Stimulated activated CD8-positive, alpha-beta memory T cell treated with anti-CD3 and anti-CD28 coated beads, Interleukin-2, amount 100 ng/mL, for 48 hours (primary cell): ENCODE measurements around the gene SH3PXD2B.
A peak's percentile ranks its signal among the peaks of the same experiment; 100 is the strongest.
"Not testable (repeated sequence)": the region's sequence is repeated elsewhere in the genome, so short reads cannot be mapped to it uniquely, and the experiment has no call there.

Source experiments
- DNase-seq, 2 donors: peaks; one replicate each; pipeline ENCODE4 v3.0.0-alpha.2; 2020; ENCODE audit warnings: low read depth in 2 of 2

Gene SH3PXD2B

DNA sequence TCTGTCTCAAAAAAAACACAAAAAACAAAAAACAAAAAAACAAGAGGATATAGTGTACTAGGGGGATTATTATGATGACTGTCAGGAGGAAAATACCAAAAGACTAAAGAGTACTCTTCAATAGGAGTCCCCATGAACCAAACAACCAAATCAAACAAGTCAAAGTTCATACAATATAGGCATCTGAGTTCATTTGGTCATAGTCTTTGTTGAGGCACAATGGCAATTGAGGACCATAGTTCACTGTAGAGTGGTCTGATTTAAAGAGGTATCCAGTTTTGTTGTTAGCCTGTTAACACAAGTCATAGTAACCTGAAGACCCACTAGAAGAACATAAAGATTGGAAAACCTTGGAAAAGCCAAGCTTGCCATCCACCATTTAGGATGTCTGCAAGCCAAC is 159.5 kb downstream of the SH3PXD2B start:
- DNase-seq: no peak

DNA sequence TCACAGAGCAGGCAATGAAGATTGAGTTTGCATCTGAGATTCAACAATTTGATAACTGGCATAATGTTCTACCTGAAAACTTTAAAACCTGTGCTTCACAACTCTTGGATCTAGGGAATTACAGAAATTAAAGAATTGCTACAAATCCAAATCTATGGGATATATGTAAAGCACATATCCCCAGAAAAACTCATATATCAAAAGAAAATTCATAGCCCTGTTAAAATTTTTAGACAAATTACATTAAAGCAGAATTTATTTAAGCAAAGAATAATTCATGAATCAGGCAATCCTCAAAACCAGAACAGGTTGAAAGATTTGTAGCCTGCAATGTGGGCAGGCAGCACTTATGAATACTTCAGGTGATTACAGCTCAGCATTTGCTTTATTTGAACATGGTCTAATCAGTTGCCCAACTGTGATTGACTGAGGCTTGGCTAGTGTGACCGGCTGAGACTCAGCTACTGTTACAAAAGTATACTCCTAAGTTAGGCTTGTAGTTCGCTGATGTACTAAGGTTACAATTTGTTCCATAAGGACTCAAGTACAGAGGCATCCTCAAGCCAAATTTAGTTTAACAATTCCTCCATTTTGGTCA is 160.5 kb downstream of the SH3PXD2B start:
- no peak for DNase-seq

GRCh38 chr5:172293054-172293744 is 161.1 kb downstream of the SH3PXD2B start:
- peak; percentile 25 to 27 for DNase-seq

GRCh38 chr5:172291837-172292236 is 162.5 kb downstream of the SH3PXD2B start:
- not testable (repeated sequence) for DNase-seq

- no peak for DNase-seq
Observed at GRCh38 chr5:172288465-172288864, 165.9 kb downstream of the SH3PXD2B start.

DNA sequence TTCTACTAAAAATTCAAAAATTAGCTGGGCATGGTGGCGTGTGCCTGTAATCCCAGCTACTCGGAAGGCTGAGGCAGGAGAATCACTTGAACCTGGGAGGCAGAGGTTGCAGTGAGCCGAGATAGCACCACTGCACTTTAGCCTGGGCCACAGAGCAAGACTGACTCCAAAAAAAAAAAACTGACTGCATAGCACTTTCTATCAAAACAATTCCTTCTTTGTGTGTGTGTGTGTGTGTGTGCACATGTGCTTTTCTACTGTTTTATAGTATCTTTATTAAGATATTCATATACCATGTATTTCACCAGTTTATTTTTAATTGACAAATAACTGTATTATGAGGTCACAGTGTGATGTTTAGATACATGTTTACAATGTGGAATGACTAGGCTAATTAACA is 167.2 kb downstream of the SH3PXD2B start:
- DNase-seq: not testable (repeated sequence)

- DNase-seq: no peak
Observed at GRCh38 chr5:172285226-172286143, 168.8 kb downstream of the SH3PXD2B start.

DNA sequence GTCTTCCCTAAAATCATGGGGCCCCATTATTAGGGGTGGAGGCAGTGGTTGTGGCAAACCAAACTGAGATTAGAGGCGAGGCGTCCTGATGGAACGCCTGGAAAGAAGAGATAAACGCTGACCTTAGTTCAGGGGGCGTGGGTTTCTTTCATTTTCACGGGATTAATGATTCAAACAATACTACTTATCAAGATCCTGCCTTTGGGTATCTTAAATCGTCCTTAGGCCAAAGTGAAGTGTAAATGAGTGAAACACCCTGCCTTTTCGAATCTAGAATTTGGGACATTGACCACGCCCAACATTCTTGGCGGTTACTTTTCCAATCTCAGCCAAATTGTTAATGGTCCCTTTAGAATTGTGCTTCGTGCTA is 169.7 kb downstream of the SH3PXD2B start:
- no peak for DNase-seq

DNA sequence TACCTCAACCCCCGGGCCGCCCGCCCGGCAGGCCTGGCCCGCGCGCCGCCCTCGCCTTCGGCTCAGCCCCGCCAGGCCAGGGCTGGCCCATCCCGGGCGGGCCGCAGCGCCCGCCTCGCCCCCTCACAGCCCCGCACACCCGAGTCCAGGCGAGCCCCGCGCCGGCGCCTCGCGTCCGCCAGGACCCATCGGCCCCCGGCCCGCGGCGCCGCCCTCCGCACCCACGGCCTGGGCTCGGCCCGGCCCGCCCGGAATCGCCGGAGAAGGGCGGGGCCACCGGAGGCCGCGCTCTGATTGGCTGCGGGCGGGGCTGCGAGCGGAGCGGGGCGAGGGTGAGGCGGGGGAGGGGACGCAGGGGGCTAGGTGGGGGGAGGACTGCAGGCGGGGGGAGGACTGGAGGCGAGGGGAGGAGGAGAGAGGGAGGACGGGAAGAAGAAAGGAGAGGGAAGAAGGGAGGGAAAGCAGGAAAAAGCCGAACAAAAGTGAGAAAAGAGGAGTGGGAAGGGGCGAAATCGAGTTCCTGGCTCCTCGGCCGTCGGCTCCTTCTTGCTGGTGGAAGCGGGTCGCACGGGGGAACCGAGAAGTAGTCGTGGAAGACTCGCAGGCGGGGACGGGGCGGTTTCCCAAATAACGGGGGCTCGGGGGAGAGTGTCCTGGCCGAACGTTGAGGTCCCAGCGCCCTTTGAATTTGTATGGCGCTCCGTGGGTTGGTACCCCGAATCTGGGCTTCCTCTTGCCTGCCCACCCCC is 170.3 kb downstream of the SH3PXD2B start:
- DNase-seq: peak; percentile 77 to 81

- peak; percentile 68 to 73 for DNase-seq
Observed at GRCh38 chr5:172283020-172283861, 171.1 kb downstream of the SH3PXD2B start, which contains the start of gene UBTD2. Gene UBTD2 (minus strand): TSS chr5:172283764. CDS start chr5:172283665, 99 bp downstream.

GRCh38 chr5:172282272-172283019 is 171.9 kb downstream of the SH3PXD2B start:
- no peak for DNase-seq

GRCh38 chr5:172281346-172281745 is 173.0 kb downstream of the SH3PXD2B start:
- no peak for DNase-seq

- no peak for DNase-seq
Observed at GRCh38 chr5:172280929-172281328, 173.4 kb downstream of the SH3PXD2B start.

DNA sequence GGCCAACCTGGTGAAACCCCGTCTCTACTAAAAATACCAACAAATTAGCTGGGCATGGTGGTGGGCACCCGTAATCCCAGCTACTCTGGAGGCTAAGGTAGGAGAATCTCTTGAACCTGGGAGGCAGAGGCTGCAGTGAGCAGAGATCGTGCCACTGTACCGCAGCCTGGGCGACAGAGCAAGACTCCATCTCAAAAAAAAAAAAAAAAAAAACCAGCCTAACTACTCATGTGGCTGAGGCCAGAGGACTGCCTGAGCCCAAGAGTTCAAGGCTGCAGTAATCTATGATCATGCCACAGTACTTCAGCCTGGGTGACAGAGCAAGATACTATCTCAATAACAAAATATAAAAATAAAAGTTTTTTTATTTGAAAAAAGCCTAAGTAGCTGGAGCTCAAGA is 174.0 kb downstream of the SH3PXD2B start:
- DNase-seq: no peak

DNA sequence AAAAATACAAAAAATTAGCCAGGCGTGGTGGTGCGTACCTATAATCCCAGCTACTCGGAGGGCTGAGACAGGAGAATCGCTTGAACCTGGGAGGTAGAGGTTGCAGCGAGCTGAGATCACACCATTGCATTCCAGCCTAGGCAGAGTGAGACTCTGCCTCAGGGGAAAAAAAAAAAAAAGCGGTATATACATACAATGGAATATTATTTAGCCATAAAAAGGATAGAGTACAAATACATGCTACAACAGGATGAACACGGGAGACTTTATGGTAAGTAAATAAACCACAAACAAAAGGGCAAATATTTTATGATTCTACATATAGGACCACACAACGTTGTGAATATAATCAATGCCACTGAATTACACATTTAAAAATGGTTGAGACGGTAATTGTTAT is 176.0 kb downstream of the SH3PXD2B start:
- DNase-seq: no peak

DNA sequence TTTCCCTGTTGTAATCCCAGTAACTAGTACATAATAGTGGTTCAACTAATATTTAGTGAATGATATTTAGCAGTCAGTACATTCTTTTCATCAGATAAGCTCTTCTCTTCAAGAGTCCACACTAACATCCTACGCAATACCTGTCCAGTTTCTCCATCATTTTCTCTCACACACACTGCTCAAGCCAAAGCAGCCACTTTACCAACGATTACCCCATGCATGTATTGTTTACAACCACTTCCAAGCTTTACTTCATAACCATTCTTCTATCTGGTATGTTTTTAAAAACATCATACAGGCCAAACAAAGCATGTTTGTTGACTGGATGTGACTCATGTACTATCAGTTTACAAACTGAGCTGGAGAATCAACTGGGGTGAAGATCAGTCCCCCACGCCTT is 178.1 kb downstream of the SH3PXD2B start:
- DNase-seq: no peak
